Breast epithelium (tissue), 3 donors: ENCODE results near the gene PRF1.

Experiments used
- POLR2A ChIP-seq: fragments of 450-650 bp; IDR thresholded peaks from one replicate; pipeline ENCODE4 v1.6.1; 2016; ENCODE audit warnings: antibody characterized with exemption, mild to moderate bottlenecking, moderate library complexity
- POLR2AphosphoS5 ChIP-seq, 3 donors: sonication (generic); formaldehyde crosslinking; IDR thresholded peaks; one replicate each; pipeline ENCODE4 v1.6.1; 2017; ENCODE audit warnings: antibody characterized with exemption in 3 of 3
- TF ChIP-seq, protein P1 (sequence below), 3 donors: fragments of 450-650 bp; IDR thresholded peaks; one replicate each; pipeline ENCODE4 v1.5.1; 2016 to 2017; ENCODE audit warnings: antibody characterized with exemption in 3 of 3, mild to moderate bottlenecking in 3 of 3, moderate library complexity in 3 of 3

DNA sequence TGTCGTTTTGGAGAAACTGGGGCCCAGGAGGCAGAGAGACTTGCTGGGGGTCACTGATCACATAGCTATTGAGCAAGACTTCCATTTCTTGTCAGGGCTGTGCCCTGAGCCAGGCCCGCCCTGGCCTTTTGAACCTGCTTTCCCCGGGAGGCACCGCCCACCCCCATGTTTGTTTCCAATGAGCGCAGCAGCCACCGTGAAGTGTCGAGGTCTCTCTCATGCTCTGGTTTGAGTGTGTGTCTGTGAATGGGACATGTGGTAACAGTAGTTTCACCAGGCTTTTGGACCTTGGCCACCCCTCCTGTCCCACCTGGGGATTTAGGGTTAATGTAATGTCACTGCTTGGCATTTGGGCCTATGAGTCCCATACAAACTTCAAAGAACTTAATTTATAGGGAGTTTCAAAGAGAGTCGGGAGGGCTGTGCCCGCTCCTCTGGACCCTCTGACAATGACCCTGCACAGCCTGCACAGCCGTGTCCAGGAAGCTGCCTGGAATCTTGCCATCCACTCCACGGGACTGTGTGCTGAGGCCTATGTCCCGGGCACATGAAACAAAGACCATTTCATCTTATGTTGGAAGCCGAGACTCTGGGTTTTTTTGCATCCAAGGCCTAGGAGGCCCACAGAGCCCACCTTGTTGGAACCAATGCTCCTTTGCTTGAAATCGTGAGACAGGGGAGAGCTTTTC, 6.3 kb downstream of the PRF1 start:
- no peak for TF ChIP-seq POLR2A
- TF ChIP-seq, protein P1, sequence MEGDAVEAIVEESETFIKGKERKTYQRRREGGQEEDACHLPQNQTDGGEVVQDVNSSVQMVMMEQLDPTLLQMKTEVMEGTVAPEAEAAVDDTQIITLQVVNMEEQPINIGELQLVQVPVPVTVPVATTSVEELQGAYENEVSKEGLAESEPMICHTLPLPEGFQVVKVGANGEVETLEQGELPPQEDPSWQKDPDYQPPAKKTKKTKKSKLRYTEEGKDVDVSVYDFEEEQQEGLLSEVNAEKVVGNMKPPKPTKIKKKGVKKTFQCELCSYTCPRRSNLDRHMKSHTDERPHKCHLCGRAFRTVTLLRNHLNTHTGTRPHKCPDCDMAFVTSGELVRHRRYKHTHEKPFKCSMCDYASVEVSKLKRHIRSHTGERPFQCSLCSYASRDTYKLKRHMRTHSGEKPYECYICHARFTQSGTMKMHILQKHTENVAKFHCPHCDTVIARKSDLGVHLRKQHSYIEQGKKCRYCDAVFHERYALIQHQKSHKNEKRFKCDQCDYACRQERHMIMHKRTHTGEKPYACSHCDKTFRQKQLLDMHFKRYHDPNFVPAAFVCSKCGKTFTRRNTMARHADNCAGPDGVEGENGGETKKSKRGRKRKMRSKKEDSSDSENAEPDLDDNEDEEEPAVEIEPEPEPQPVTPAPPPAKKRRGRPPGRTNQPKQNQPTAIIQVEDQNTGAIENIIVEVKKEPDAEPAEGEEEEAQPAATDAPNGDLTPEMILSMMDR (IDR thresholded peaks at IDR 0.05) = no peak
- TF ChIP-seq POLR2AphosphoS5 (IDR thresholded peaks at IDR 0.05) = no peak
